Retina (tissue), 1 donor: ENCODE results near the gene MKRN2.

Experiments used
- DNase-seq: peaks from one replicate; pipeline ENCODE4 v3.0.0-alpha.2; 2016

The MKRN2 gene

DNA sequence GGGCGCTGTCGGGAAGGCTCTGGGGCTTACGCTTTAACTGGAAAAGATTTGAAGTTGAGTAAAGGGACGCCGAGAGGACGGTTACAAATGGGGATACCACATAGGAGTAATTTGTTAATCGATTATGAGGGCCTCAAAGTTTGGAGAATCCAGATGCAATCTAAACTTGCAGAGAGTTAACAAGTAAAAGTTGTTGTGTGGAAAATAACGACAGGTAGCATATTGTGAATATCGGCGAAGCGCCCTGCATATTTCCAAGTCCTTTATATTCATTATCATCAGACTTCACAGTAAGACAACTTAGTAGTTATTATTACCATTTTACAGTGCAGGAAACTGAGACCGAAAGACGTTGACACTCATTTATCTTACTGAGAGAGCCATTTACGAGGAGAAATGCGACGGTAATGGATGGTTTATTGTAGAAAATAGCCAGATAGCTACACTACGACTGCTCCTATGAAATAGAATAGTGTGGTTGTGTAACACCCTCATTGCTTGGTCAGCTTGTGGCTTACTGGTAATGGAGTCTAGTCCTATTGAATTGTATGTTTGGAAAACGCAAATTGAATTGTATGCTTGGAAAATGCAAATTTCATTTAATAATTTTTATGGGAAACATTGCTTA is 700 bp downstream of the MKRN2 start:
- no peak for DNase-seq

DNA sequence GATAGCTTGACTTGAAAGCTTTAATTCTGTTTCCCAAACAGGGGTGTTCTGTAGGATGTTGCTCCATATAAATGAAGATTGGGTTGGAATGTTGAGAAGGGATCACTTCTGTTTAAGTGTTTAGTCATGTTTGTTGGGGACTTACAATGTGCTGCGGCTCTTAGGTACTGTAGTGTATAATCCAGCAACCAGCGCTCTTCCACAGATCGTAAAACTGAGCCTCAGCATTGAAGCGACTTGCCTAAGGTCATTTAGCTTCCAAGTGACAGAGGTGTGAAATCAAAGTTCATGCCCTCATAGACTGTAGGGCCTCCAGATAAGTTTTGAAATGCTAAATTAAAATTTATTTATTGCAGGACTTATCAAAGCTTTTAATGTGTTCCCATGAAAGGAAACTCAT is 1.8 kb downstream of the MKRN2 start:
- DNase-seq: no peak

DNA sequence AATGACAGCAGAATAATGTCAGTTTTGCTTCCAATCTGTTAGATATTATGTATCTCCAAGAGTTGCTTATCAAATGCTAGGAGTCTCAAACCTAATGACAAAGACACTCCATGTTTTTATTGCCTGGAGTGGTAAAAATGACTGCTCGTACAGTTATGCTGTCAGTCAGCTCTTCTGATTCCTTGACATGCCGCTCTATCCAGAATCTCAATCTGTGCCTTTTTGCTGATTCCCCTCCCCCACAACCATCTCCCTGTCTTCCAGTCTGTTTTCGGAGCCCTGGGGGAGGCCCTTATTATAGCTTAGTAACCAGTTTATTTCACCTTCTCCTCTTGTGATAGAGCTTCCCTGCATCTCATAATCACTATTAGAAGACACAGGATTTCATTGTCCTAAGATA is 2.6 kb downstream of the MKRN2 start:
- DNase-seq: no peak

DNA sequence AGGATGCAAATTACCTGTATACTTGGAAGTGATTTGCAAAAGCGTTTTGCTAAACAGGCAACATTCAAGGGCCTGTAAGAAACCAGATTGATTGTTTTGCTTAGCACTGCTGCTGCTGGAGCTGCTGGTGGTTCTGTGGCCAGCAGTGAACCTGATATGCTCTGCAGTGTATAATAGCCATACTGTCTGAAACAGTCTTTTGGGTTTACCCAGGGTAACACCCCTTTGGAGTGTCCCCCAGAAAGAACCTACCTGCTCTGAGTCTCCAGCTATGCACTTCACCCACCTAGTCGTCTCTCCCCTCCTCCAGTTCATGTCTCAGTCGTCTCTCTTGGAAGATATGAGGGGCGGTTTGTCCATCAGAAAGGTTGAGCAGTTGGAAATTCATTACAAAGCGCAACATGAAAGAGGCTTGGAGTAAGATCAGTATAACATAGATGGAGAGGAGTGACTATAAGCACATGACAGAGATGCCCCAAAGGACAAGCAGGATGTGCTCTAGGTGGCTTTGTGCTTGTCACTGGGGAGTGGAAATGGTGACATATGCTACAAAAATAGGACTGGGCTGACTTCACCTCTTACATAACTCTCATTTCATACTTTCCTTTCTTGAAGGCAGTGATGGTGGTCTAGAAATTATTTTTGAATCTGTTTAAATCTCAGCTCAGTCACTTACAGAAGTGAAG is 3.8 kb downstream of the MKRN2 start:
- DNase-seq: no peak

DNA sequence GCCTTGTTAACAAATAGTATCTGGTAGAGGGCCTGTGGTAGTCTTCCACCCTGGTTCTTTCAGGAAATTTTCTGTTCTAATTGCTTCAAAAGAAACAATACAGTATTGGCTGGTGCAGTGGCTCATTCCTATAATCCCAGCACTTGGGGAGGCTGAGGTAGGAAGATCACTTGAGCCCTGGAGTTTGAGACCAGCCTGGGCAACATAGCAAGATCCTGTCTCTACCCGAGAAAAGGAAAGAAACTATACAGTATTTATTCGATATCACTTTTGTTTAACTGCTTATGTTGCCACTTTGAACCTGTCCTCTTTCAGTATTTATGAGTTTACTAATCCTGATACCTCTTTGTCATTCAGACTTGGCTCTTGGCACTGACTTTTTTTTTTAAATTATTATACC is 4.5 kb downstream of the MKRN2 start:
- DNase-seq: no peak

DNA sequence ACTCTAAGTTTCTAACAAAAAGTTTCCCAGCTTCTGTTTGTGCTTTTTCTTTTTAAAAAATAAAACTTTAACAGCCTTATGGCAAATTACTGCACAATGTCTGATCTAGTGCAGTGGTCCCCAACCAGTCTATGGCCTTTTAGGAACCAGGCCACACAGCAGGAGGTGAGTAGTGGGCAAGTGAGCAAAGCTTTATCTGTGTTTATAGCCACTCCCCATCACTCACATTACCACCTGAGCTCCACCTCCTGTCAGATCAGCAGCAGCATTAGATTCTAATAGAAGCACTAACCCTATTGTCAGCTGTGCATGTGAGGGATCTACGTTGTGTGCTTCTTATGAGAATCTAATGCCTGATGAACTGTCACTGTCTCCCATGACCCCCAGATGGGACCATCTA is 5.6 kb downstream of the MKRN2 start:
- no peak for DNase-seq

DNA sequence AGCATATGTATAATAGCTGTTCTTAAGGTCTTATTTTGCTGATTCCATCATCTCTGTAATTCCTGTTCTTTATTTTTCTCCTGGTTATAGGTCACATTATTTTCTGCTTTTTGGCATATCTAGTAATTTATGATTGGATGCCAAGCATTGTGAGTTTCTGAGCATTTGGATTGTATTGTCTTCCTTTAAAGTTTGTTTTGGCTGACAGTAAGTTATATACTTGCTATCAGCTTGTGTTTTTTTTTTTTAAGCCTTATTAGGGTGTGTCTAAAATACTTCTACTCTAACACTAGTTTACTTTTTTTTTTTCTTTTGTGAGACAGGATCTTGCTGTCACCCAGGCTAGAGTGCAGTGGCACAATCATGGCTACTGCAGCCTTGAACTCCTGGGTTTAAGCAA is 10.1 kb downstream of the MKRN2 start:
- no peak for DNase-seq

DNA sequence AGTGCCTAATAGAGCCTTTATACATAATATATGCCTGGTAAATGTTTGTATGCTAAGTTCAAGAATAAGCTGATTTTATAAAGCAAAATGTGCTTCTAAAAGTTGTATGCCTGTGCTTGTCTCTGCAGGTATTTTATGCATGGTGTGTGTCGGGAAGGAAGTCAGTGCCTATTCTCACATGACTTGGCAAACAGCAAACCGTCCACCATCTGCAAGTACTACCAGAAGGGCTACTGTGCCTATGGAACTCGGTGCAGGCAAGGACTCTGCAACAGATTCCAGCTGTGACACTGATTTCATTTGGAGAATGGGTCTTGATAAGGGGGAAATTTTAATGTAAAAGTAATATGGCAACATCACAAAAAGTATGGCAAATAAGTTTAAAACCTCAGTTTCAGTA is 11.9 kb downstream of the MKRN2 start:
- DNase-seq: no peak

DNA sequence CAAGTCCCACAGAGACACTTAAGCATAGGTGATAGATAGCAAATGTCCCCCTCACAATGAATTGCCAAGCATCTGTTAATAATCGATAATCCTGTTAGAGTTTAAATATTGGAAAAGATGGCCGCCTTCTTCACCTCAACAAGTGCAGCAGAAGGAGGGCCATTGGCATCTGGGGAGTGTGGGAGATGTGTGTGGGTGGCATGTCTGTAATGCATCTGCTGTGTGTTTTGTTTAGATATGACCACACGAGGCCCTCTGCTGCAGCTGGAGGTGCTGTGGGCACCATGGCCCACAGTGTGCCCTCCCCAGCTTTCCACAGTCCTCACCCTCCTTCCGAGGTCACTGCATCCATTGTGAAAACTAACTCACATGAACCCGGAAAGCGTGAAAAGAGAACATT is 12.9 kb downstream of the MKRN2 start:
- no peak for DNase-seq

DNA sequence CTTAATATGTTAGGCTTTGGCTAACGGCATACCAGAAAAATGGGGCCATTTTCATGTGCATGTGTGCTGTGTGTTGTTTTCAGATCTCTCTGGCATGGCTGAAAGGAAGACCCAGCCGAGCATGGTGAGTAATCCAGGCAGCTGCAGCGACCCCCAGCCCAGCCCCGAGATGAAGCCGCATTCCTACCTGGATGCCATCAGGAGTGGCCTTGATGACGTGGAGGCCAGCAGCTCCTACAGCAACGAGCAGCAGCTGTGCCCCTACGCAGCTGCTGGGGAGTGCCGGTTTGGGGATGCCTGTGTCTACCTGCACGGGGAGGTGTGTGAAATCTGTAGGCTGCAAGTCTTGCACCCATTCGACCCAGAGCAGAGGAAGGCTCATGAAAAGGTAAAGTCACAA is 15.1 kb downstream of the MKRN2 start:
- no peak for DNase-seq

DNA sequence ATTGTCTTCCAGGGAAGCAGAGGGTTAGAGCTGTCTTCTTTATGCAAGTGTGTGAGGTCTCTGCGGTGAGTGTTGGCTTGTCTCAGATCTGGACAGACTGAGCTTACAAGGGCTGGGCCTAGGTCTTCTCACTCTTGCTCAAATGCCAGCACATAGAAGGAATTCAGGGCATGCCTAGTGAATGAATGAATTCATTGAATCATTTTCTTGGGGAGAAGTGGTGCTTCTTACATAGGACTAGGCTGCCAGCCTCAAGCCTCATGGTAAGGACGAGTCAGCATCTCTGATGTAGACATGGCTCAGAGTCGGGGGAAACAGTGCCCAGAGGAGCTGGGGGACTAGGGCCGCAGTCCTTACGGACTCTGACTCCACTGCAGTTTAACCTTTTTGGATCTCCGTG is 17.2 kb downstream of the MKRN2 start:
- no peak for DNase-seq

DNA sequence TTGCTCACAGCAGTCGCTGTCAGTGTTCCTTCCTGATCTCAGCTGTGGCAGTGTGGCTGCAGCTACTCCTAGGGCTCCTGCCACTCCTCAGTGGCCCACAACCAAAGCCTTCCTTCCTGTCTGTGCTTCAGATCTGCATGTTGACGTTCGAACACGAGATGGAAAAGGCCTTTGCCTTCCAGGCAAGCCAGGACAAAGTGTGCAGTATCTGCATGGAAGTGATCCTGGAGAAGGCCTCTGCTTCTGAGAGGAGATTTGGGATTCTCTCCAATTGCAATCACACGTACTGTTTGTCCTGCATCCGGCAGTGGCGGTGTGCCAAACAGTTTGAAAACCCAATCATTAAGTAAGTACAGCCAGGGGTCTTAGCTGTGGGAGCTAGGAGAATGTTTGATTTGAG is 17.8 kb downstream of the MKRN2 start:
- DNase-seq: no peak

DNA sequence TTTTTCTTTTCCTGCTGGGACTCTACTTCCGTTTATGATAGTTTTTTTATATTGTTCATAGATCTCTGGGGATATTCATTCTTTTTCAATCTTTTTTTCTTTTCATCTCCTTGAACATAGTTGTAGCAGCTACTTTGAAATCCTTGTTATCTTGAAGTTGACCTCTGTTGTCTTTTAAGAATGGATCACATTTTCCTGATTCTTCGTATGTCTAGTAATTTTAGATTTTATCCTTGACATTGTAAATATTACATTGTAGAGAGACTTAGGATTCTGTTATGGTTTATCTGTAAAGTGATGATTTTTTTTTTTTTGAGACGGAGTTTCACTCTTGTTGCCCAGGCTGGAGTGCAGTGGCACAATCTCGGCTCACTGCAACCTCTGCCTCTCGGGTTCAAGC is 20.5 kb downstream of the MKRN2 start:
- no peak for DNase-seq

DNA sequence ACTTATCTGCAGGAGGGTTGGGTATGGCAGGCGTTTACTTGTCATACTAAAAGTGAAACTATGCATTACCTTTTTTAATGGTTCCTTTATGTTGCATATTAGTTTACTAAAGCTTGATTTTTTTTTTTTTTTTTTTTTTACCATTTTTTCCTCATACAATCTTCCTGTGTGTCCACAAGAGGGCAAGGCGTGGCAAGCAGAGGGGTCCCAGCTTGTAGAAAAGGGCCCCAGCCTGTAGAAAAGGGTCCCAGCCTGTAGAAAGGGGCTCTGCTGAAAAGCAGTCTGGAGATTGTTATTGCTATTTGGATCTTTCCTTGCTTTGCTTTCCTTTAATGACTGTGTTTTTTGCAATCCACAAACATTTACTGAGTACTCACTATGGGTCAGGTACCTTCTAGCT is 21.9 kb downstream of the MKRN2 start:
- DNase-seq: no peak

DNA sequence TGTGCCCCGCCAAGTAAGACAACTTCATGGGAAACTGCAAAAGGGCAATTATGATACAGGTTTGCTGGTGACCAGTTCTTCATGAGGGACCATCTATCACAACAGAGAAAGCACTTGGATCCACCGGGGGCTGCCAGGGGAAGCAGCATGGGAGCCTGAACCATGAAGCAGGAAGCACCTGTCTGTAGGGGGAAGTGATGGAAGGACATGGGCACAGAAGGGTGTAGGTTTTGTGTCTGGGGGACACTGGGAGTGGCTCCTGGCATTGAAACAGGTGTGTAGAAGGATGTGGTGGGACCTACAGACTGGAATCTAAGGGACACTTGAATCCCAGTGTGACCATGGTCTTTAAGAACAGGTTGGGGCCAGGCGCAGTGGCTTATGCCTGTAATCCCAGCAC is 22.6 kb downstream of the MKRN2 start:
- no peak for DNase-seq

DNA sequence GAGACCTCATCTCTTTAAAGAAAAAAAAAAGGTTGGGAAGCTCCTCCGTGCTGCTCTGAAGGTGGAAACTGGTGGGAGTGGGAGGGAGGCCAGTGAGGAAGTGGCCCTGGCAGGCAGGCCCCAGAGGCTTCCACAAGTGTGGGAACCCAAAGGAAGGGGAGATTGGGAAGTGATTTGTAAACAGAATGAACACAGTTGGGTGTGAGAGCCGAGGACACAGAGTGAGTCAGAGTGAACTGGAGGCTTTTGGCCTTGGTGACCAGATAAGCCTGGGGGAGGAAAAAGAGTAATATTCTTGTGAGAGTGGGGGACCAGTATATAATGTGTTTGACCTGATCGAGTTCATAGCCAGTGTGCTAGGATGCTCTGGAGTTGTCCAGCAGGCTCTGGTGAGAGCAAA is 23.0 kb downstream of the MKRN2 start:
- DNase-seq: no peak

DNA sequence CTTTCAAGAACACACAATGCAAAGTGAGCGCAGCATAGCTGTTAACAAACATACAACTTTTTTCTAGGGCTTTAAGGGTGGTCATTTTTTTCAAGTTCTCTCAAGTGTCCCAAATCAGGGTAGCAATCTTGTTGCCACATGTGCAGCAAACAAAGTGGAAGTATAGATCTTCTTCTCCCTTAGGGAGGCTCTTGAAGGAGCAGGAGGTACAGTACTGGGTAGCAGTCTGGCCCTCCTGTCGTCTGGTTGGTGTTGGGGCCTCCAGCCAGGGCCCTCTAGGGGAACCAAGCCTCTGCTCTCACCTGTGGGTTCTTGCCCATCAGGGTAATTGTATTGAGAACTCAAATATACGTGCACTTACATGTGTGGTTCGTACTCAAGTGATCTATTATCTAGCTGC is 25.8 kb downstream of the MKRN2 start:
- no peak for DNase-seq

DNA sequence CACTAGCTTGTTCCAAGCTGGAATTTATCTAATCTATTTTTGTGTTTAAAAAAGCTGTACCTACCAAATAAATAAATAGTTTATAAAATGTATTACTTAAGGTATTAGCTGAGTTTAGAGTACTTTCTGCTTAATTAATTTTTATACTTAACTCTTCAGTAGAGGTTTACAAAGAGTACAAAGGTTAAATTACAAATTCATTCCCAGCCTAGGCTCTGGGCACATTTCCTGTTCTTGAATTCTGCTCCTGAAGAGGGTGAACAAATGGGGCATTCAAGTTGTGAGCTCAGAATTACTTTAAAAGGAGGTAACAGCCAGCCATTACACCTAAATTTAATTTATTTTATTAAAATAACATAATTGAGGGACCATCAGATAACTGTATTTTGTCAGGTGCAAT is 26.4 kb downstream of the MKRN2 start:
- DNase-seq: no peak

DNA sequence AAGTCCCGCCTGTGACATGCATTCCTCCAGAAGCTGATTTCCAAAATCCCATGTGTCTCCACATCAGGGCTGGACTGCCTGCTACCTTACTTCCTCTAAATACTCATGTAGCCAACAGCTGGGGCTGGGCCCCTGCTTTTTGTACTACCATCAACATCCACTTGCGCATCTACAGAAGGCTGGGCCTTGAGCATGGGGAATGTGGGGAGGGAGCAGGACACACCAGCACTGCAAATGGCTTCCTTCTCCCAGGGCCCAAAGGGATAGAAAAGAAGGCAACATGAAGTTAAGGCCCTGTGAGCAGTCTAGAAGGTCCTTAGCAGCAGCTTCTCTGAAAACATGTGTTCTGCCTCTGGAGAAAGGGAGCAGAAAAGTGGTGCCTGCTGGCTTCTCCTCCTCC is 27.2 kb downstream of the MKRN2 start:
- no peak for DNase-seq

DNA sequence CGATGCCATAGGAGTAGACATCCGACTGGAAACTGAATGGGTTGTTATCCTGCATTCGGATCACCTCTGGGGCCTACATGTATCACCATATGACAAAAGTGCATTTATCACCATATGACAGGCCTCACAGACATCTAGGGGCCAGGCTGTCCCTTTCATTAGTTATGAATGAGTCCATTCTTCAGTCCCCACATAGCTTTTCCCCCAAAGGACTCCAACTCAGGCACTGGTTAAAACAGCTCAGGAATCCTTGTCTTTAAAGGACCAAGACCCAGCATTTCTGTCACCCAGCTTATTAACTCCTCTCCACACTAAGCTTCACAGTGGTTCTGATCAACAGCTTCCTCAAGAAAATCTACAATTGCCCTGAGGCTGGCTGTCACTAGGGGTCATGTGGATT is 28.3 kb downstream of the MKRN2 start:
- DNase-seq: no peak

DNA sequence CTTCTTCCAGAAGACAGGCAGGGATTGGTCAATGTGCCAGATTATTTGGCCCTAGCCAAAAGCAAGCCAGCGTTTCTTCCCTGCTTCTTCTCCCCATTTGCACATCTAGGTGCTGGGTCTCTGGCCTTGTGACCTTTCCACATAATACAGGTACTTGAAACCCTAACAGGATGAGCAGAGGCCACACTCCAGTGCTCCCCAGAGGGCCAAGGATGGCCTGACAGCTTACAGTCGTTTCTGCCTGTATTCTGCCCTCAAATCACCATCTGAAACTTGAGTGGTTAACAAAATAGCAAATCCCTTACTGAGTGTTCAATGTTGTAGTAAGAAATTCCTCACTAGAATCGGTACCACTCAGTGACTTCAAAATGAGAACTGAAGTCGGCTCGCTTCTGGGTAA is 29.1 kb downstream of the MKRN2 start:
- DNase-seq: no peak

DNA sequence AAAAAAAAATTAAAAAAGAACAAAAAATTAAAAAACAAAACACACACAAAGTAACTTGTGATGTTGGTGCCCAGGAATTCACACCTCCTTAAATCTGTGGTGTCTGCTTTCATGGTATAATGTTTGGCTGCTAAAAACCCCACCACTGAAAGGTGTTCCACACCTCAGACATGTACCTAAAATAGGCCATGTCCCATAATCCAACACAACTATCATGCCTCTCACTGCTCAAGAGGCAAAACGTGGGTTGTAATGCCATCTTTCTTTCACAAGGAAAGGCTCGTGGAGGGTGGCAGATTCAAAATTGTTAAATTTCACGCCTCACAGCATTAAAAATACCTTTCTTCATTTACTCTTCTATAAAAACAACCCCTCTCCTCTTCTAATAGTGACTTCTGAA is 29.5 kb downstream of the MKRN2 start:
- no peak for DNase-seq

DNA sequence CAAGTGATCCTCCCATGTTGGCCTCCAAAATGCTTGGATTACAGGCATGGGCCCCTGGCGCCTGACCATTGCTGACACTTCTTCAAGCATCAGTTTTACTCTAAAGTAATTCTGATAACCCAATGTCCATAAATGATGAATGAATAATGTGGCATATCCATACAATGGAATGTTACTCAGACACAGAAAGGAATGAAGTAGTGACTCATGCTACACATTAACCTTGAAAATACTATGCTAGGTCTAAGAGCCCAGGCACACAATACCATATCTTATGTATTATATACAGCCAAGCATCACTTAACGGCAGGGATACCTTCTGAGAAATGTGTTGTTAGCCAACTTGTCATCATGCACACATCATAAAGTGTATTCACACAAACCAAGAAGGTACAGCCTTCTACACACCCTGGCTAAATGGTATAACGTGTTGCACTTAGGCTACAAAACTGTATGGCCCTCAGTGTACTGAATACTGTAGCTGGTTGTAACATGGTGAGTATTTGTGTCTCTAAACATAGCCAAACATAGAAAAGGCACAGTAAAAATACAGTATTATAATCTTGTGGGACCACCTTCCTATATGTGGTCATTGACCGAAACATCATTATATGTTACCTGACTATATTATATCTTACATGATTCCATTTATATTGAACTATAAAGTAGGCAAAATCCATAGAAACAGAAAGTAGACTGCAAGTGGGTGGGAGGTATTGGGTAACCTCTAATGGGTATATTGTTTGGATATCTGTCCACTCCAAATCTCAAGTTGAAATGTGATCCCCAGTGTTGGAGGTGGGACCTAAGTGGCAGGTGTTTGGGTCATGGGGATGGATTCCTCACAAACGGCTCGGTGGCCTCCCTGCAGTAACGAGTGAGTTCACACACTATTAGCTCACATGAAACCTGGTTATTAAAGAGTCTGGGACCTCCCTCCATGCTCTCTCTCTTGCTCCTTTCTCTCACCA is 31.4 kb downstream of the MKRN2 start:
- DNase-seq: no peak

DNA sequence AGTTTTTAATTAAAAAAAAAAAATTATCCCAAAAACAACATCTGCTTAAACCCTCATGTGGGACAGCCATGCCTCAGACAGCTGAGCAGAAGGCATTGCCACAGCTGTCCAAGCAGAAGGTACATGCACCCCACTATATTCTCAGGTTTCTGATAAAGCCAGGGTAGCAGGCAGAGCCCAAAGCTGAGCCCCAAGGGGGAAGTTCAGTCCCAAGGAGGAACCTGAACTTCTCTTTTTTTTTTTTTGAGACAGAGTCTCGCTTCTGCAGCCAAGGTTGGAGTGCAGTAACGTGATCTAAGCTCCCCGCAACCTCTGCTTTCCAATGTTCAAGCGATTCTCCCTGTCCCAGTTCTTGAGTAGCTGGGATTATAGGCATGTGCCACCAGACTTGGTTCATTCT is 33.2 kb downstream of the MKRN2 start:
- DNase-seq: no peak
